ENCODE results near the gene ARAP1.

Gene ARAP1

GRCh38 chr11:72780296-72781062 is 28.3 kb upstream of the ARAP1 start:
- Histone ChIP-seq H3K9me3 (ENCODE audit: control insufficient read depth, low read length) (no peaks in the 10 kb centered on the region), H3K18ac (ENCODE audit: low read depth in 1 of 2, low read length in 2 of 2) (peak overlapping the region in 1 of 2 experiments; percentile 3), H2AK5ac (ENCODE audit: low read length, severe bottlenecking) (no peak overlapping the region), H3K4ac (ENCODE audit: low read depth in 1 of 2, low read length in 2 of 2) (no peak overlapping the region), H4K8ac (ENCODE audit: low read length) (no peak overlapping the region), H2AFZ (ENCODE audit: low read depth, low read length) (no peak overlapping the region), H3K27ac (ENCODE audit: low read length, poor library complexity, severe bottlenecking) (no peak overlapping the region), H3K4me1 (ENCODE audit: control insufficient read depth, insufficient read depth, low read depth, low read length) (peaks cover 42% of the 10 kb centered on the region), H3K4me3 (ENCODE audit: insufficient read depth in 1 of 2, low read depth in 1 of 2, low read length in 2 of 2) (peak overlapping the region in 1 of 2 experiments; percentile 70), H3K27me3 (ENCODE audit: control insufficient read depth in 1 of 2, insufficient read depth in 1 of 2, low read length in 2 of 2) (peaks cover 4 to 13% of the 10 kb centered on the region in 2 experiments), H2BK12ac (ENCODE audit: low read length in 2 of 2) (no peak overlapping the region), H3K14ac (ENCODE audit: low read length in 2 of 2) (no peak overlapping the region), H2BK5ac (ENCODE audit: low read depth, low read length, poor library complexity, severe bottlenecking) (no peak overlapping the region), H3K23ac (ENCODE audit: low read length in 2 of 2) (no peak overlapping the region), H3K36me3 (ENCODE audit: control insufficient read depth in 1 of 2, insufficient read depth in 2 of 2, low read depth in 1 of 2, low read length in 2 of 2) (peaks cover 0 to 14% of the 10 kb centered on the region in 2 experiments), H2BK15ac (ENCODE audit: low read depth, poor library complexity, severe bottlenecking) (no peak overlapping the region), H3K79me1 (replicated peaks; ENCODE audit: low read length, poor library complexity, severe bottlenecking) (no peaks in the 10 kb centered on the region), H4K91ac (ENCODE audit: low read length) (no peak overlapping the region), H3K4me2 (ENCODE audit: low read length, poor library complexity, severe bottlenecking) (peak overlapping the region; percentile 70), H2BK120ac (ENCODE audit: low read depth, low read length) (no peak overlapping the region), H3K9ac (ENCODE audit: low read length) (peak overlapping the region; percentile 48)
- no peak for DNase-seq
- WGBS: 94% methylated on average over 8 of the region's 10 CpGs

- no peak for DNase-seq
- Histone ChIP-seq H3K9me3 (ENCODE audit: control insufficient read depth, low read length) (no peaks in the 10 kb centered on the region), H2BK120ac (ENCODE audit: low read depth, low read length) (no peak overlapping the region), H3K4me3 (ENCODE audit: insufficient read depth in 1 of 2, low read depth in 1 of 2, low read length in 2 of 2) (no peak overlapping the region), H3K27ac (ENCODE audit: low read length, poor library complexity, severe bottlenecking) (no peak overlapping the region), H3K23ac (ENCODE audit: low read length in 2 of 2) (peak overlapping the region in 1 of 2 experiments; percentile 0), H3K4ac (ENCODE audit: low read depth in 1 of 2, low read length in 2 of 2) (no peak overlapping the region), H3K18ac (ENCODE audit: low read depth in 1 of 2, low read length in 2 of 2) (no peak overlapping the region), H4K8ac (ENCODE audit: low read length) (no peak overlapping the region), H3K79me1 (replicated peaks; ENCODE audit: low read length, poor library complexity, severe bottlenecking) (no peaks in the 10 kb centered on the region), H3K9ac (ENCODE audit: low read length) (no peak overlapping the region), H2BK15ac (ENCODE audit: low read depth, poor library complexity, severe bottlenecking) (no peak overlapping the region), H3K27me3 (ENCODE audit: control insufficient read depth in 1 of 2, insufficient read depth in 1 of 2, low read length in 2 of 2) (peaks cover 1 to 13% of the 10 kb centered on the region in 2 experiments), H3K4me2 (ENCODE audit: low read length, poor library complexity, severe bottlenecking) (no peak overlapping the region), H2AFZ (ENCODE audit: low read depth, low read length) (no peak overlapping the region), H2AK5ac (ENCODE audit: low read length, severe bottlenecking) (no peak overlapping the region), H3K4me1 (ENCODE audit: control insufficient read depth, insufficient read depth, low read depth, low read length) (peaks cover 49% of the 10 kb centered on the region), H2BK12ac (ENCODE audit: low read length in 2 of 2) (no peak overlapping the region), H3K14ac (ENCODE audit: low read length in 2 of 2) (no peak overlapping the region), H2BK5ac (ENCODE audit: low read depth, low read length, poor library complexity, severe bottlenecking) (no peak overlapping the region), H3K36me3 (ENCODE audit: control insufficient read depth in 1 of 2, insufficient read depth in 2 of 2, low read depth in 1 of 2, low read length in 2 of 2) (peaks cover 0 to 13% of the 10 kb centered on the region in 2 experiments), H4K91ac (ENCODE audit: low read length) (no peak overlapping the region)
- 86% methylated on average over 4 of the region's 4 CpGs for WGBS
Measured at GRCh38 chr11:72779495-72780128, 27.4 kb upstream of the ARAP1 start.

DNA sequence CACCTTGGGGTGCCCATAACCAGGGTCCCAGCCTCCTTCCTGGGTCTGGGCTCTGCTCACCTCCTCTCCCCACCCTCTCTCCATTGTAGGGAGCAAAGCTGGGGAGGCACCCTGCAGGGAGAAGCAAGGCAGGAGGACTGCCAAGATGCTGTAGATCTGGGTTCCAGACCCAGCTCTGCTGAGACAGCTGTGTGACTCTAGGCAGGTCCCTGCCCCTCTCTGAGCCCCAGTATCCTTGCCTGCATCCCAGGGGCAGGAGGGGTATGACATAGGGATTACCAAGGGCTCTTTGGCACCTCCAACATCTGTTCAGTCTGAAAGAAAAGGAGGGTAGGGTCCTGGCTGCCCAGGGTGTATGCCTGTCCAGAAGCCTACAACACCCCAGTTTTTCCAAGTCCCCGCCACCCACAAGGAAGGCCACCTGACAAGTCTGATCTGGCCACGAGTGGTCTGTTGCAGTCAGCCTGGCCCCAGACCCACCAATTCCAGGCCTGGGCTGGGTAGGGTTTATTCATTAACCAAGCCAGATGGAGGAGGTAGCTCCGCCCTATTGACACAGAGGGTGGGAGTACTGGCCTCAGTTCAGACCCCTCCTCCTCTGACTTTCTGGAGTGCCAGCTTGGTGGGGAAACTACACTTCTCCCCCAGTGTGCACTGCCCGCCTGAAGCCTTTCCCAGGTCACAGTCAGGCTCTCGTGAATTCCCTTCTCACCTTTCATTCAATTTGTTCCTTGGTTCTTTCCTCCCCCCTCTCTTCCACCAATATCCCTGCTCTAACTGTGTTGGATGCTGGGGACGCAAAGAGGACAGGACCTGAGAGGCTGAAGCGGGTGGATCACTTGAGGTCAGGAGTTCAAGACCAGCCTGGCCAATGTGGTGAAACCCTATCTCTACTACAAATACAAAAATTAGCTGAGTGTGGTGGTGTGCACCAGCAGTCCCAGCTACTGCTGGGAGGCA is 26.6 kb upstream of the ARAP1 start:
- WGBS: 89% methylated on average over 5 of the region's 7 CpGs

More for the DNA sequence above, 26.6 kb upstream of the ARAP1 start:
- H2AFZ ChIP-seq (ENCODE audit: low read depth, low read length): no peak overlapping the region
- no peak overlapping the region for H2BK12ac ChIP-seq (ENCODE audit: low read length in 2 of 2)
- no peak overlapping the region for H3K23ac ChIP-seq (ENCODE audit: low read length in 2 of 2)
- H3K27me3 ChIP-seq (ENCODE audit: control insufficient read depth in 1 of 2, insufficient read depth in 1 of 2, low read length in 2 of 2): peaks cover 0 to 13% of the 10 kb centered on the region in 2 experiments
- H3K18ac ChIP-seq (ENCODE audit: low read depth in 1 of 2, low read length in 2 of 2): no peak overlapping the region
- H3K27ac ChIP-seq (ENCODE audit: low read length, poor library complexity, severe bottlenecking): no peak overlapping the region
- H4K91ac ChIP-seq (ENCODE audit: low read length): no peak overlapping the region
- no peak overlapping the region for H2BK120ac ChIP-seq (ENCODE audit: low read depth, low read length)
- H2BK15ac ChIP-seq (ENCODE audit: low read depth, poor library complexity, severe bottlenecking): no peak overlapping the region
- no peak overlapping the region for H4K8ac ChIP-seq (ENCODE audit: low read length)
- no peak overlapping the region for H3K14ac ChIP-seq (ENCODE audit: low read length in 2 of 2)
- H3K36me3 ChIP-seq (ENCODE audit: control insufficient read depth in 1 of 2, insufficient read depth in 2 of 2, low read depth in 1 of 2, low read length in 2 of 2): peaks cover 0 to 11% of the 10 kb centered on the region in 2 experiments
- H3K4ac ChIP-seq (ENCODE audit: low read depth in 1 of 2, low read length in 2 of 2): no peak overlapping the region
- H2AK5ac ChIP-seq (ENCODE audit: low read length, severe bottlenecking): peak overlapping the region; percentile 18
- H3K4me1 ChIP-seq (ENCODE audit: control insufficient read depth, insufficient read depth, low read depth, low read length): peaks cover 57% of the 10 kb centered on the region
- H3K9me3 ChIP-seq (ENCODE audit: control insufficient read depth, low read length): no peaks in the 10 kb centered on the region
- no peak overlapping the region for H3K9ac ChIP-seq (ENCODE audit: low read length)
- DNase-seq: no peak
- no peak overlapping the region for H3K4me2 ChIP-seq (ENCODE audit: low read length, poor library complexity, severe bottlenecking)
- H2BK5ac ChIP-seq (ENCODE audit: low read depth, low read length, poor library complexity, severe bottlenecking): no peak overlapping the region
- H3K79me1 ChIP-seq (replicated peaks; ENCODE audit: low read length, poor library complexity, severe bottlenecking): no peaks in the 10 kb centered on the region
- H3K4me3 ChIP-seq (ENCODE audit: insufficient read depth in 1 of 2, low read depth in 1 of 2, low read length in 2 of 2): no peak overlapping the region

Data from mesenchymal stem cell (in vitro differentiated cells and primary cell).